ENCODE data around the gene PFDN1.

PFDN1 gene

GRCh38 chr5:140328036-140328764, 25.3 kb upstream of the PFDN1 start:
- no peak for DNase-seq

GRCh38 chr5:140327589-140327988, 24.7 kb upstream of the PFDN1 start:
- DNase-seq, result no peak

- DNase-seq, result no peak
Observed at GRCh38 chr5:140325486-140325885, 22.6 kb upstream of the PFDN1 start.

GRCh38 chr5:140324617-140325241, 21.8 kb upstream of the PFDN1 start:
- DNase-seq, result no peak

GRCh38 chr5:140324041-140324600, 21.2 kb upstream of the PFDN1 start:
- DNase-seq, result no peak

- no peak for DNase-seq
Observed at GRCh38 chr5:140322751-140323731, 20.1 kb upstream of the PFDN1 start.

GRCh38 chr5:140321796-140322195, 18.9 kb upstream of the PFDN1 start:
- no peak for DNase-seq

- no peak for DNase-seq
Observed at GRCh38 chr5:140319833-140320232, 16.9 kb upstream of the PFDN1 start.

- no peak for DNase-seq
Observed at GRCh38 chr5:140318792-140319191, 15.9 kb upstream of the PFDN1 start.

GRCh38 chr5:140317859-140318258, 15.0 kb upstream of the PFDN1 start:
- DNase-seq, result no peak

- DNase-seq, result no peak
Observed at GRCh38 chr5:140312791-140313189, 9.9 kb upstream of the PFDN1 start.

GRCh38 chr5:140312067-140312790, 9.3 kb upstream of the PFDN1 start:
- no peak for DNase-seq

GRCh38 chr5:140311011-140311467, 8.1 kb upstream of the PFDN1 start:
- no peak for DNase-seq

GRCh38 chr5:140310434-140310833, 7.5 kb upstream of the PFDN1 start:
- no peak for DNase-seq

- DNase-seq, result no peak
Observed at GRCh38 chr5:140309706-140310249, 6.9 kb upstream of the PFDN1 start.

GRCh38 chr5:140305471-140305870, 2.6 kb upstream of the PFDN1 start:
- DNase-seq, result no peak

GRCh38 chr5:140303966-140304365, 1.1 kb upstream of the PFDN1 start:
- no peak for DNase-seq

GRCh38 chr5:140301136-140301535, 1.8 kb downstream of the PFDN1 start:
- DNase-seq, result no peak

- DNase-seq, result no peak
Observed at GRCh38 chr5:140299056-140299455, 3.8 kb downstream of the PFDN1 start.

GRCh38 chr5:140298183-140298601, 4.7 kb downstream of the PFDN1 start:
- no peak for DNase-seq

GRCh38 chr5:140297283-140297682, 5.6 kb downstream of the PFDN1 start:
- DNase-seq, result no peak

GRCh38 chr5:140296289-140296688, 6.6 kb downstream of the PFDN1 start:
- no peak for DNase-seq

Data from activated CD4-positive, CD25-positive, alpha-beta regulatory T cell treated with anti-CD3 and anti-CD28 coated beads, Interleukin-2, amount 50 U/mL, for 72 hours (primary cell).